ENCODE measurements around the gene NCAN.
A peak's percentile ranks its signal among the peaks of the same experiment; 100 is the strongest.
"Not testable (repeated sequence)": the region's sequence is repeated elsewhere in the genome, so short reads cannot be mapped to it uniquely, and the experiment has no call there.

The NCAN gene

DNA sequence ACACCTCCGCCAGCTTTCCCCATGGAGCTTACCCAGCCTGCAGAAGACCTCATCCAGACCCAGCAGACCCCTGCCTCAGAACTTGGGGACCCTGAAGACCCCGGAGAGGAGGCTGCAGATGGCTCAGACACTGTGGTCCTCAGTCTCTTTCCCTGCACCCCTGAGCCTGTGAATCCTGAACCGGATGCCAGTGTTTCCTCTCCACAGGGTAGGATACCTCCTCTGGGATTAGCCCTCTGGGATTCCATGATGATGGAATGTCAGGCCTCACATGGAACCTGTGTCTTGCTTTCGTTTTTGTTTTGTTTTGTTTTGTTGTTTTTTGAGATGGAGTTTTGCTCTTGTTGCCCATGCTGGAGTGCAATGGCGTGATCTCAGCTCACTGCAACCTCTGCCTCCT is 17.8 kb upstream of the NCAN start:
- no peak for DNase-seq (ENCODE audit: low read depth in 2 of 2)

GRCh38 chr19:19201697-19202630 is 9.8 kb upstream of the NCAN start:
- no peak for DNase-seq (ENCODE audit: low read depth in 2 of 2)

- DNase-seq (ENCODE audit: low read depth in 2 of 2) = no peak
Measured at GRCh38 chr19:19202707-19203011, 9.1 kb upstream of the NCAN start.

DNA sequence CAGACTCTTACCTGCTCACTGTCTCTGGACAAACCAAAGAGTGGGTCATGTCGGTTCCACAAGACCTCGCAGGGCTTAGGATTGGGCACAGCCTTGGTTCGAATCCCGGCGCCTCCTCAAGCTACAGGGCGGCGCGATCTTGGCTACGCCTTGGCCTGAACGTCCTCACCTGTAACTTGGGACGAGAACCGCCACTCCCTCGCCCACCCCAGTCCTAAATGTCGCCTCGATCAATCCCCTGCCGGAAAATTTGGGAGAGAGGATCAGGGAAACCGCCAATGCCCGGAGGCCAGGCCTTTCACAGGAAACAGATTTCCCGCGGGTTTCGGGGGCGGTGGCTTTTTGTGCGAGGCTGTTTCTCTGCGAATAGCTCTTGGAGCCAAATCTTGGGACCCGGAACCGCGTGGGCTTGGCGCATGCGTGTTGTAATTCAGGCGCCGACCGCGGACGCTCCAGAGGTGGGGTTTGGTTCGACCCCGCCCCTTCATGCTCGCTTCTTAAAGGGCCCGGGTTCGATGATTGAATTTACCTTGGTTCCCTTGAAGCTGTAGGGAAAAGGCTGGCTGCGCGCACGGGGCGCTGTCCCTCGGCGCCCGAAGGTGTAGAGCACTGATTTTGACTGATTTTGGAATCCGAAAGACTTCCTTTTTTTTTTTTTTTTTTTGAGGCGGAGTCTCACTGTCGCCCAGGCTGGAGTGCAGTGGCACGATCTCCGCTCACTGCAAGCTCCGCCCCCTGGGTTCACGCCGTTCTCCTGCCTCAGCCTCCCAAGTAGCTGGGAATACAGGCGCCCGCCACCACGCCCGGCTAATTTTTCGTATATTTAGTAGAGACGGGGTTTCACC is 8.5 kb upstream of the NCAN start, which contains the start of gene NR2C2AP:
Gene NR2C2AP (minus strand): TSS at position 403 of the 845 bp plus-strand sequence. CDS start 354 bp downstream, at position 49.
- peak; percentile 91 to 94 for DNase-seq (ENCODE audit: low read depth in 2 of 2)

GRCh38 chr19:19204181-19204580 is 7.6 kb upstream of the NCAN start:
- DNase-seq (ENCODE audit: low read depth in 2 of 2) = no peak

DNA sequence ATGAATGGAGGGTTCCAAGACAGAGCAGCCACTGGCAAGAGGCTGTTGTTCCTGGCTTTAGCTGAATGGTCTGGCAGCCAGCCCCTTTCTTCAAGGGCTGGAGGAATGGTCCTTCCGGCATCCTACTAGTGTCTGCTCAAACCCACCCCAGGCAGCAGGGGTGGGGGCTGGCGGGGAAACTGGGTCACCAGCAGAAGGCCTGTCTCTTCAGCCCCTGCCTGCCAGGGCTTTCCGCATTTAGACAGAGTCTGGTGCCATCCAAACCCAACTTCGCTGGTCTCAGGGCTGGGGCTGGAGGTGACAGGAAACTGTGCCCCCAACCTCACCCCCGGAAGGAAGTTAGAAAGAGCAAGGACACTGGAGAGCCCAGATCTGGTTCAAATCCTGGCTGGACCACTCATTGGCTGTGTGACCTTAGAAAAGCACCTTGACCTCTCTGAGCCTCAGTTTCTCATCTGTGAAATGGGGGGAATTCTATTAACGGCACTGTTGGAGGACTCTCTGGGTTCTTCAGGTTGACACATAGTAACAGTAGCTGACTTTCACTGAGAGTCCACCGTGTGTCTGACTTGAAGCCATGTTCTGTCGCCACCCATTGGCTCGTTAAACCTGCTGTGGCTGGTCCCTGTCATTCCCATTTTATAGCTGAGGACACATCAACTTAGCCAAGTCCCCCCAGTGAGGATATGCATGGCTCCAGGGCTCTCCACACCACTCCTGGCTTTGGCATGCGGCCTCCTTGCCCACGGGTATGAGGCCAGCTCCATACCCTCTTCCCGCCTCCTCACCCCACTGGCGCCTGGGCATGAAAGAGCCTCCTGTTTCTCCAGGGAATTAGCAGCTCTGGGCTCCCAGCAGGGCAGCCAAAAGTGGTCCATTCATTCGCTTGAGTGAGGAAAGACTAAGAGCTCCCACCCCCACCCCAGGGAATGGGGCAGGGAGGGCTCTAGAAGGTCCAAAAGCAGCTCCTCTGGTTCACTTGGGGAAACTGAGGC is 6.0 kb upstream of the NCAN start:
- no peak for DNase-seq (ENCODE audit: low read depth in 2 of 2)

DNA sequence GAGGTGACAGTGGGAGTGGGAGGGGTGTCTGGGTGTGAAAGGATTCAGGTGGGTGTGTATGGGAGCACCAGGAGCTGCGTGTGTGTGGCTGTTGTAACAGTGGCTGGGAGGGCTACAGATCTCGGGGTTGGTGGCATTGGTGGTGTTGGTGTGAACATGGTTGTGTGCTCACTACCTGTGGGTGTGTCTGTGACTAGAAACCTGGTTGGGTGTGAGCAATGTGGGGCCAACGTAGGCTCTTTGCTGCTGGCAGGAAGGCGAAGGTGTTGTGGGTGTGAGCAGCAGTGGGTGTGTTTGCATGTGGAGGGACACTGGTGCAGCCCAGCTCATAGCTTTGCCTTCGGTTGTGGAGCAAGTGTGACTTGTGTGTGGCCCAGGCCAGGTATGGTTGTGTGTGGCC is 4.8 kb upstream of the NCAN start:
- no peak for DNase-seq (ENCODE audit: low read depth in 2 of 2)

GRCh38 chr19:19207637-19208572 is 3.9 kb upstream of the NCAN start:
- DNase-seq (ENCODE audit: low read depth in 2 of 2) = no peak

- DNase-seq (ENCODE audit: low read depth in 2 of 2) = no peak
Measured at GRCh38 chr19:19209372-19209771, 2.4 kb upstream of the NCAN start.

DNA sequence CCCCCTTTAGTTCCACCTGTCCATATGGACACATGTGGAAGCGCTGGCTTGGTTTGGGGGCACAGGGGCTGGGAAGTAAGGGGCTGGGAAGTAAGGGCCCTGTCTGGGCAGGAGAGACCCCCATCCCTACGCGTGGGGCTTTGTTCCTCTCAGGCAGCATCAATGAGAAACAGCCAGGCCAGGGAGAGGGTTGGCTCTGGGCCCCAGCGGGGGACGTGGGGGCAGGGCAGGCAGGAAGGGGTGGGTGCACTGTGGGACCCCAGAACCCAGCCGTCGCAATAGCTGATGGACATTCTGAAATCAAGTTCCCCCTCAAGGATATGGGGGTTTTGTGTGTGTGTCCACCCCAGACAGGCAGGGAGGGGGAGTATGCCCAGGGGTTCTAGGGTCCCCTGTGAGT is 1.2 kb downstream of the NCAN start:
- no peak for DNase-seq (ENCODE audit: low read depth in 2 of 2)

GRCh38 chr19:19213426-19214158 is 1.8 kb downstream of the NCAN start:
- DNase-seq (ENCODE audit: low read depth in 2 of 2) = no peak

- DNase-seq (ENCODE audit: low read depth in 2 of 2) = no peak
Measured at GRCh38 chr19:19214159-19214490, 2.4 kb downstream of the NCAN start.

GRCh38 chr19:19214892-19215291 is 3.1 kb downstream of the NCAN start:
- no peak for DNase-seq (ENCODE audit: low read depth in 2 of 2)

GRCh38 chr19:19215792-19216191 is 4.0 kb downstream of the NCAN start:
- DNase-seq (ENCODE audit: low read depth in 2 of 2) = no peak

GRCh38 chr19:19217099-19217498 is 5.3 kb downstream of the NCAN start:
- DNase-seq (ENCODE audit: low read depth in 2 of 2) = no peak

DNA sequence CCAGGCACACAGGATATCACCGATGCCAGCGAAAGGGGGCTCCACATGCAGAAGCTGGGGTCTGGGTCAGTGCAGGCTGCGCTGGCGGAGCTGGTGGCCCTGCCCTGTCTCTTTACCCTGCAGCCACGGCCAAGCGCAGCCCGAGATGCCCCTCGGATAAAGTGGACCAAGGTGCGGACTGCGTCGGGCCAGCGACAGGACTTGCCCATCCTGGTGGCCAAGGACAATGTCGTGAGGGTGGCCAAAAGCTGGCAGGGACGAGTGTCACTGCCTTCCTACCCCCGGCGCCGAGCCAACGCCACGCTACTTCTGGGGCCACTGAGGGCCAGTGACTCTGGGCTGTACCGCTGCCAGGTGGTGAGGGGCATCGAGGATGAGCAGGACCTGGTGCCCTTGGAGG is 7.2 kb downstream of the NCAN start:
- DNase-seq (ENCODE audit: low read depth in 2 of 2) = no peak

DNA sequence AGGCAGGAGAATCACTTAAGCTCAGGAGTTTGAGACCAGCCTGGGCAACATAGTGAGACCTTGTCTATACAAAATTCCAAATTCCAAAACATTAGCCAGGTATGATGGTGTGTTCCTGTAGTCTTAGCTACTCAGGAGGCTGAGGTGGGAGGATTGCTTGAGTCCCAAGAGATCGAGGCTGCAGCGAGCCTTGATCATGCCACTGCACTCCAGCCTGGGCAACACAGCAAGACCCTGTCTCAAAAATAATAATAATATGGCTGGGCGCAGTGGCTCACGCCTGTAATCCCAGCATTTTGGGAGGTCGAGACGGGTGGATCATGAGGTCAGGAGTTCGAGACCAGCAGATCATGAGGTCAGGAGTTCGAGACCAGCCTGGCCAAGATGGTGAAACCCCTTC is 9.2 kb downstream of the NCAN start:
- not testable (repeated sequence) for DNase-seq (ENCODE audit: low read depth in 2 of 2)

GRCh38 chr19:19223060-19223459 is 11.3 kb downstream of the NCAN start:
- no peak for DNase-seq (ENCODE audit: low read depth in 2 of 2)

- no peak for DNase-seq (ENCODE audit: low read depth in 2 of 2)
Measured at GRCh38 chr19:19223636-19224035, 11.9 kb downstream of the NCAN start.

All from activated CD4-positive, alpha-beta T cell treated with anti-CD3 and anti-CD28 coated beads for 24 hours (primary cell).